Trophoblast cell (in vitro differentiated cells and primary cell): Measurements from ENCODE around the gene OR5H6.

Source experiments
- DNase-seq, 2 donors: peaks; one replicate each; pipeline ENCODE4 v3.0.0-alpha.2; 2016
- H2AFZ ChIP-seq: 2 replicates; pipeline ENCODE4 v1.6.1; 2013; ENCODE audit warnings: low read length, moderate library complexity, mild to moderate bottlenecking; ENCODE audit not compliant: insufficient read depth, poor library complexity
- H2AK5ac ChIP-seq: 2 replicates; pipeline ENCODE4 v1.6.1; 2013; ENCODE audit warnings: mild to moderate bottlenecking, low read length
- H2BK120ac ChIP-seq: 2 replicates; pipeline ENCODE4 v1.6.1; 2013; ENCODE audit warnings: low read length, mild to moderate bottlenecking, moderate library complexity; ENCODE audit not compliant: insufficient read depth, poor library complexity
- H2BK12ac ChIP-seq: 2 replicates; pipeline ENCODE4 v1.6.1; 2013; ENCODE audit warnings: mild to moderate bottlenecking, low read length, moderate library complexity
- H2BK5ac ChIP-seq: 2 replicates; pipeline ENCODE4 v1.6.1; 2013; ENCODE audit warnings: low read length, low read depth, moderate library complexity, mild to moderate bottlenecking; ENCODE audit not compliant: poor library complexity
- H3K14ac ChIP-seq: 2 replicates; pipeline ENCODE4 v1.6.1; 2013; ENCODE audit warnings: mild to moderate bottlenecking, low read length
- H3K18ac ChIP-seq: 2 replicates; pipeline ENCODE4 v1.6.1; 2013; ENCODE audit warnings: mild to moderate bottlenecking, low read length
- H3K23ac ChIP-seq: 2 replicates; pipeline ENCODE4 v1.6.1; 2013; ENCODE audit warnings: low read length
- H3K27ac ChIP-seq: 2 replicates; pipeline ENCODE4 v1.5.1; 2013; ENCODE audit warnings: low read depth, mild to moderate bottlenecking, inconsistent platforms, low read length, moderate library complexity
- H3K27me3 ChIP-seq: 2 replicates; pipeline ENCODE4 v1.6.1; 2013; ENCODE audit warnings: inconsistent platforms, mild to moderate bottlenecking, low read length, moderate library complexity; ENCODE audit not compliant: insufficient read depth
- H3K36me3 ChIP-seq, 2 experiments: 1 replicate in 1 of 2; 2 replicates in 1 of 2; pipeline ENCODE4 v1.6.1; 2013; ENCODE audit warnings: low read length in 2 of 2, mild to moderate bottlenecking in 2 of 2, moderate library complexity in 1 of 2; ENCODE audit not compliant: insufficient read depth in 2 of 2, control insufficient read depth in 1 of 2
- H3K4ac ChIP-seq: 2 replicates; pipeline ENCODE4 v1.6.1; 2013; ENCODE audit warnings: low read depth, mild to moderate bottlenecking, low read length, moderate library complexity
- H3K4me1 ChIP-seq, 2 experiments: 1 replicate in 1 of 2; 2 replicates in 1 of 2; pipeline ENCODE4 v1.6.1; 2013; ENCODE audit warnings: low read length in 2 of 2, mild to moderate bottlenecking in 2 of 2, moderate library complexity in 1 of 2; ENCODE audit not compliant: insufficient read depth in 2 of 2, control insufficient read depth in 1 of 2
- H3K4me2 ChIP-seq: 2 replicates; pipeline ENCODE4 v1.6.1; 2013; ENCODE audit warnings: inconsistent platforms, mild to moderate bottlenecking, low read length, moderate library complexity
- H3K4me3 ChIP-seq: 2 replicates; pipeline ENCODE4 v1.5.1; 2013; ENCODE audit warnings: mild to moderate bottlenecking, low read depth, low read length, inconsistent platforms
- H3K79me1 ChIP-seq: one replicate; pipeline ENCODE4 v1.6.1; 2013; ENCODE audit warnings: low read length
- H3K79me2 ChIP-seq: 2 replicates; pipeline ENCODE4 v1.6.1; 2013; ENCODE audit warnings: low read length, mild to moderate bottlenecking; ENCODE audit not compliant: control insufficient read depth, insufficient read depth, poor library complexity
- H3K9ac ChIP-seq: 2 replicates; pipeline ENCODE4 v1.6.1; 2013; ENCODE audit warnings: mild to moderate bottlenecking, low read length
- H3K9me3 ChIP-seq: 2 replicates; pipeline ENCODE4 v1.6.1; 2013; ENCODE audit warnings: low read depth, mild to moderate bottlenecking, control low read depth, inconsistent platforms, low read length; ENCODE audit not compliant: insufficient read depth
- H4K12ac ChIP-seq: 2 replicates; pipeline ENCODE4 v1.6.1; 2013; ENCODE audit warnings: low read depth, mild to moderate bottlenecking, low read length, moderate library complexity
- H4K8ac ChIP-seq: 2 replicates; pipeline ENCODE4 v1.6.1; 2013; ENCODE audit warnings: low read depth, mild to moderate bottlenecking, low read length, moderate library complexity
- H4K91ac ChIP-seq: one replicate; pipeline ENCODE4 v1.6.1; 2013; ENCODE audit warnings: low read depth, mild to moderate bottlenecking, low read length, moderate library complexity
- whole genome bisulfite sequencing: extraction: QIAGEN DNeasy Blood & Tissue Kit; methylation state at CpG from one replicate; pipeline ENCODE4 v1.1.7; 2013; ENCODE audit warnings: missing lambda C conversion rate; ENCODE audit not compliant: insufficient read length, insufficient coverage; ENCODE audit errors: extremely low coverage; 5-methylcytosine and 5-hydroxymethylcytosine counted together

The OR5H6 gene

DNA sequence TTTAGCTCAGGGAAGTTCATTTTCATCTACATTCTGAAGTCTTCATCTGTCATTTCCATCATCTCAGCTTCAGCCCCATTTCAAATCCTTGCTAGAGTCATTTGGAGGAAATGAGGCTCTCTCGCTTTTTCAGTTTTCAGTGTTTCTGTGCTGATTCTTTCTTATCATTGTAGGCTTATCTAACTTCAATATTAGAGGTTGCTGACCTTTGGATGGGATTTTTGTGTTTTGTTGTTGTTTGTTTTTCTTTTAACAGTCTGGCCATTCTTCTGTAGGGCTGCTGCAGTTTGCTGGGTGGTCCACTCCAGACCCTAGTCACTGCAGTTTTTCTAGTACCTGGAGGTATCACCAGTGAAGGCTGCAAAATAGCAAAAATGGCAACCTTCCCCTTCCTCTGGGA lies 26.9 kb downstream of the OR5H6 start:
- Histone ChIP-seq H3K23ac (no peak overlapping the region), H4K8ac (no peak overlapping the region), H2AFZ (no peak overlapping the region), H3K9me3 (no peaks in the 10 kb centered on the region), H3K4me2 (no peak overlapping the region), H3K79me2 (no peaks in the 10 kb centered on the region), H3K4me3 (no peak overlapping the region), H3K36me3 (no peaks in the 10 kb centered on the region), H4K91ac (no peak overlapping the region), H3K18ac (no peak overlapping the region), H3K14ac (no peak overlapping the region), H3K9ac (no peak overlapping the region), H2BK5ac (no peak overlapping the region), H3K4ac (no peak overlapping the region), H2BK12ac (no peak overlapping the region), H3K4me1 (no peaks in the 10 kb centered on the region), H2AK5ac (no peak overlapping the region), H3K27me3 (no peaks in the 10 kb centered on the region), H4K12ac (no peak overlapping the region), H3K27ac (no peak overlapping the region), H3K79me1 (no peaks in the 10 kb centered on the region), H2BK120ac (no peak overlapping the region)
- no peak for DNase-seq
- WGBS: no CpG with 5 or more reads among the region's 1 CpG

DNA sequence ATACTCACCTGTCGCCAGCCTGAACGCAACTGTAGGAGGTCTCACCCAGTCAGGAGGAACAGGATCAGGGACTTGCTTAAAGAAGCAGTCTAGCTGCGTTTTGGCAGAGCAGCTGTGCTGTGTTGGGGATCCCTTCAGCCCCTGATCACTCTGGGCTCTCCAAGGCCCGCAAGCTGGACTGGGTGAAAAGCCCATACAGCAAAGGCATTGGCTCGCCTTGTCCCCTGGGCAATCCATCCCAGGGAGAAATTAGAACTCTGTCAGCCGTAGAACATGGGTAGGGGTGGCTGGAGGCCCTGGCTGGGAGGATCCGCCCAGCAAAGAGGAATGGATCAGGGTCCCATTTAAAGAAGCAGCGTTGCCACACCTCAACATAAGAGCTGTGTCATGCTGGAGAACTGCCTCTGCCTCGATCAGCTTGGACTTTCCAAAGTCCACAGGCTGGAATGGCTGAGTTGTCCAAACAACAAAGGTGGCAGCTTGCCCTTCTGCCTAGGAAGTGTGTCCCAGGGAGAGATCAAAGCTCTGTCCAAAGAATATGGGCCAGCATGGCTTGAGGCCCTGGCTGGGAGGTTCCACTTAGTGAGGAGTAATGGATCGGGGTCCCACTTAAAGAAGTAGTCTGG lies 27.4 kb downstream of the OR5H6 start:
- Histone ChIP-seq H2BK5ac (no peak overlapping the region), H2BK120ac (no peak overlapping the region), H3K27me3 (no peaks in the 10 kb centered on the region), H3K9ac (no peak overlapping the region), H2AFZ (no peak overlapping the region), H3K4me2 (no peak overlapping the region), H3K4me1 (no peaks in the 10 kb centered on the region), H3K9me3 (no peaks in the 10 kb centered on the region), H4K8ac (no peak overlapping the region), H4K91ac (no peak overlapping the region), H2AK5ac (no peak overlapping the region), H3K23ac (no peak overlapping the region), H3K4ac (no peak overlapping the region), H3K27ac (no peak overlapping the region), H3K18ac (no peak overlapping the region), H3K79me2 (no peaks in the 10 kb centered on the region), H3K36me3 (no peaks in the 10 kb centered on the region), H3K79me1 (no peaks in the 10 kb centered on the region), H2BK12ac (no peak overlapping the region), H3K4me3 (no peak overlapping the region), H4K12ac (no peak overlapping the region), H3K14ac (no peak overlapping the region)
- no CpG with 5 or more reads among the region's 10 CpGs for WGBS
- no peak for DNase-seq
